ENCODE results near the gene HGFAC.

GRCh38 chr4:3397128-3397527 lies 44.6 kb upstream of the HGFAC start:
- TF ChIP-seq CTCF (IDR thresholded peaks at IDR 0.05) (no peak), POLR2A (IDR thresholded peaks at IDR 0.05) (no peak), POLR2AphosphoS5 (IDR thresholded peaks at IDR 0.05) (no peak), EP300 (IDR thresholded peaks at IDR 0.05) (no peak)
